Tibial nerve (tissue), 4 donors: ENCODE data around the gene NECTIN1.

Experiments used
- CTCF ChIP-seq, 5 experiments: fragments of 200-600 bp in 3 of 5; fragments of 450-650 bp in 2 of 5; sonication (generic) in 3 of 5; IDR thresholded peaks; one replicate each; pipeline ENCODE4 v1.5.1; 2016 to 2019; ENCODE audit warnings: antibody characterized with exemption in 5 of 5, mild to moderate bottlenecking in 3 of 5, moderate library complexity in 2 of 5
- EP300 ChIP-seq, 2 donors: sonication (generic); formaldehyde crosslinking; IDR thresholded peaks; one replicate each; pipeline ENCODE4 v1.6.1; 2017; ENCODE audit warnings: antibody characterized with exemption in 2 of 2, mild to moderate bottlenecking in 1 of 2
- POLR2A ChIP-seq, 2 donors: fragments of 450-650 bp; IDR thresholded peaks; one replicate each; pipeline ENCODE4 v1.6.1; 2017; ENCODE audit warnings: antibody characterized with exemption in 2 of 2, mild to moderate bottlenecking in 2 of 2, moderate library complexity in 2 of 2

DNA sequence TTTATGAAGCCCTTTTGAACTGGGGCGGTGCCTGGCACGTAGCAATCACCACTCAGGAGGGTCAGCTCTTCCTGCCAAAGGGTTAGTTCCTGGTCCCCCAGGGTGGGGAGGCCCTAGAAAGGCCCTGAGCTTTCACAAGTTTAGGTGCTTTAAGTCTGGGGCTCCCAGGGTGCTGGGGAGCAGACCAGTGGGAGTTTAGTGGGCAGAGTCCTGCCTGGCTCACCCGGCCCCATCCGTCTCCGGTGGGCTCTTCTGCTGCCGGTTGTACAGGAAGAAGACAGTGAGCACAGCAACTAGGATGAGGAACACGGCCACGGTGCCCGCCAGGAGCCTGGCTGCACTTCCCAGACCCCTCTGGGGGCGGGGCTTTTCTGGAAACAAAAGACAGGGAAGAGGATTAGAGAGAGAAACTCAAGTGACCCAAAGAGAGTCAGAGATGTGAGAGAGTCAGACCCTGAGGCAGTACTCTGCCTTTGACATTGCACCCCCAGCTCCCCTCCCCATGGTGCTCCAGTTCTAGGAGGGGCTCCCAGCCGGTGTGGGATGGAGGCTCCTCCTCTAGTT is 89.3 kb downstream of the NECTIN1 start:
- TF ChIP-seq CTCF (IDR thresholded peaks at IDR 0.05) (no peak), POLR2A (IDR thresholded peaks at IDR 0.05) (no peak), EP300 (IDR thresholded peaks at IDR 0.05) (no peak)
